Measurements from ENCODE around the gene TH.
"Not testable (repeated sequence)": the region's sequence is repeated elsewhere in the genome, so short reads cannot be mapped to it uniquely, and the experiment has no call there.

The TH gene

DNA sequence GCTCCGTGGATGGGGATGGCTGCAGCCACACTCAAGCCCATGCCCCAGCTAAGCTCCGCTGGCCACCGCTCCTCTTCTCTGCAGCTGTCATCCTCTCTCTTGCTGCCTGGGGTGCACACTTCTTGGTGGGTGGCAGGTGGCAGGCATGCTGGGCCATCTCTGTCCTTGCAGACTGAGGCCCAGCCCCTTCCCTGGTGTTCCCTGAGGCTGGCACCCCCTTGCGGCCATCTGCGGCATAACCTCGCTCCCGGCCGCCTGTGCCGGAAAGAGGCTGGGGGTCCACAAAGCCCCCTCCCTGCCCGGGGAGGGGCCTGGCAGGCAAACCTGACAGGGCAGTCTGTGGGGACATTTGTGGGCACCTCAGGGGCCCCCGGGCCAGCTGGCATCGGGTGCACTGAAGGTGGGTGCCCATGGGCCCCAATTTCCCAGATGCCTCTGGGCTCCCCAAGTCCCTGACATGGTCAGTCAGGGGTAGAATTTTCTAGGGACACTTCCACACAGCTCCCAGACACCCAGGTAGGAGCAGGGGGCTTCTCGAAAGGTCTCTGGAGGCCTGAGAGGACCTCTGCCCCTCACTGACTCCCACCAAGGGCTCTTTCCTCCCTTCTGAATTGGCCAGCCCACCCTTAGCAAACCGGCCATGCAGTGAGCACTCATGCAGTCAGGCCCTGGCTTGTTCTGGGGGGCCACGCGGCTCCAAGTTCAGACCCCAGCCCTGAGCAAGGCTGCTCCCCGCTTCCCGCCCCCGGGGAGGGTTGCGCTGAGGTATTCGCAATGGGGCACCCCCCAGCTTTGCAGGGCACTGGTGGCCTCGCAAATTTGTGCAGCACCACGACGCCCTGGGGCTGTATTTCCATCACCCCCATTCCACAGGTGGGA is 23.5 kb upstream of the TH start:
- H3K9me3 Mint-ChIP-seq: no peaks in the 10 kb centered on the region
- H3K36me3 Mint-ChIP-seq (ENCODE audit: low read depth): no peaks in the 10 kb centered on the region
- no peak overlapping the region for H3K27ac Mint-ChIP-seq
- intact Hi-C loops (cut with micrococcal nuclease): loop anchor here (5.0 to 10.0 kb wide), 2 partner anchors 207 to 330 kb away; partner anchors contain the start of gene TSSC4
- H3K4me3 Mint-ChIP-seq: no peak overlapping the region
- peaks cover 25% of the 10 kb centered on the region for H3K27me3 Mint-ChIP-seq
- H3K4me1 Mint-ChIP-seq (ENCODE audit: low read depth): peaks cover 13% of the 10 kb centered on the region

- not testable (repeated sequence) for H3K9me3 Mint-ChIP-seq, H3K4me3 Mint-ChIP-seq
- intact Hi-C loops (cut with micrococcal nuclease): loop anchor here (5.0 to 10.0 kb wide), 2 partner anchors 208 to 331 kb away; partner anchors contain the start of gene TSSC4
Observed at GRCh38 chr11:2193888-2194595, 22.4 kb upstream of the TH start.

DNA sequence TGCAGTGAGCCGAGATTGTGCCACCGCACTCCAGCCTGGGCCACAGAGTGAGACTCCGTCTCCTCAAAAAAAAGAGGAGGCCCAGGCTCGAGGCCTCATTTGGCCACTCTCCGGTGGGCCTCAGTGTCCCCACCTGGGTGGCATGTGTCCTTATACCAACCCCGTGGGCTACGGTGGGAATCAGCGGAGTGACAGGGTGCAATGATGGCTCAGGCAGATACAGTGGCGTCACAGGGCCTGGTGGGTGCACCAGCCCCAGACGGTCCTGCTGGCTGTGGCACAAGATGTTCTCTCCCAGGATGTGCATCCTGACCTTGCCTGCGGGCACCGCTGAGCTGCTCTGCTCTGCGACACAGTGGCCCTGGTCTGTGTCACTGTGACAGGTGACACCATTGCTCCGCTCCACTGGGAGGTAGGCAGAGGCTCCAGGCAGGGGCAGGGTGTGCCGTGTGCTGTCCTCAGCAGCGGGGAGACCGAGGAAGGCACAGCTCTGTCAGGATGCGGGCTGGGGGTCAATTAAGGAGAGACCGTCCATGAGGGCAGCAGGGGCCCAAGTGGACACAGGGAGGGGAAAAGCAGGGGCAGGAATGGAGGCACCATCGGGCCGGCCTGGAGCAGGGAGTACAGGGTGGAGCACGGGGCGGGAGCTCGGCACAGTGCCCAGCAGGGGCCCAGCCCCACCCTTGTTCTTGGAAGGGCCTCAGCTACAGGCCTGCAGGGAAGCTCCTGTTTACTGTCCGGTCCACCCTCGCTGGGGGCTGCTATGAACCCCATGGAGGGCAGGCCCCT is 21.7 kb upstream of the TH start:
- Mint-ChIP-seq H3K36me3 (ENCODE audit: low read depth) (no peaks in the 10 kb centered on the region), H3K27ac (no peak overlapping the region), H3K27me3 (peaks cover 33% of the 10 kb centered on the region), H3K4me3 (no peak overlapping the region), H3K4me1 (ENCODE audit: low read depth) (peaks cover 13% of the 10 kb centered on the region), H3K9me3 (no peaks in the 10 kb centered on the region)
- intact Hi-C loops (cut with micrococcal nuclease): loop anchor here (5.0 to 10.0 kb wide), 2 partner anchors 209 to 332 kb away; partner anchors contain the start of gene TSSC4

More at GRCh38 chr11:2193888-2194595, 22.4 kb upstream of the TH start:
- H3K36me3 Mint-ChIP-seq (ENCODE audit: low read depth); H3K27ac Mint-ChIP-seq: not testable (repeated sequence)
- H3K27me3 Mint-ChIP-seq: peaks cover 29% of the 10 kb centered on the region
- H3K4me1 Mint-ChIP-seq (ENCODE audit: low read depth): peaks cover 13% of the 10 kb centered on the region

GRCh38 chr11:2192435-2192834 is 20.8 kb upstream of the TH start:
- Mint-ChIP-seq H3K36me3 (ENCODE audit: low read depth) (no peaks in the 10 kb centered on the region), H3K4me3 (no peak overlapping the region), H3K4me1 (ENCODE audit: low read depth) (peaks cover 13% of the 10 kb centered on the region), H3K9me3 (no peaks in the 10 kb centered on the region), H3K27ac (no peak overlapping the region), H3K27me3 (peaks cover 29% of the 10 kb centered on the region)
- intact Hi-C loops (cut with micrococcal nuclease): loop anchor here (5.0 to 10.0 kb wide), 2 partner anchors 210 to 332 kb away; partner anchors contain the start of gene TSSC4

GRCh38 chr11:2191883-2192282 is 20.3 kb upstream of the TH start:
- Mint-ChIP-seq H3K4me1 (ENCODE audit: low read depth) (peaks cover 8% of the 10 kb centered on the region), H3K27ac (no peak overlapping the region), H3K36me3 (ENCODE audit: low read depth) (no peaks in the 10 kb centered on the region), H3K27me3 (peaks cover 25% of the 10 kb centered on the region), H3K4me3 (no peak overlapping the region), H3K9me3 (no peaks in the 10 kb centered on the region)
- intact Hi-C loops (cut with micrococcal nuclease): loop anchor here (5.0 to 10.0 kb wide), 2 partner anchors 210 to 333 kb away; partner anchors contain the start of gene TSSC4

GRCh38 chr11:2190657-2191471 is 19.2 kb upstream of the TH start:
- no peaks in the 10 kb centered on the region for H3K36me3 Mint-ChIP-seq (ENCODE audit: low read depth)
- H3K9me3 Mint-ChIP-seq: no peaks in the 10 kb centered on the region
- intact Hi-C loops (cut with micrococcal nuclease): loop anchor here (5.0 to 10.0 kb wide), 2 partner anchors 211 to 334 kb away; partner anchors contain the start of gene TSSC4
- H3K4me3 Mint-ChIP-seq: no peak overlapping the region
- H3K27ac Mint-ChIP-seq: peak overlapping the region; percentile 41
- H3K27me3 Mint-ChIP-seq: peaks cover 15% of the 10 kb centered on the region
- peaks cover 6% of the 10 kb centered on the region for H3K4me1 Mint-ChIP-seq (ENCODE audit: low read depth)

GRCh38 chr11:2189938-2190656 is 18.5 kb upstream of the TH start:
- no peak overlapping the region for H3K4me3 Mint-ChIP-seq

GRCh38 chr11:2188745-2189144 is 17.1 kb upstream of the TH start:
- no peak overlapping the region for H3K4me3 Mint-ChIP-seq
- no peaks in the 10 kb centered on the region for H3K36me3 Mint-ChIP-seq (ENCODE audit: low read depth)
- peaks cover 25% of the 10 kb centered on the region for H3K27me3 Mint-ChIP-seq
- H3K9me3 Mint-ChIP-seq: no peaks in the 10 kb centered on the region
- no peak overlapping the region for H3K27ac Mint-ChIP-seq
- intact Hi-C loops (cut with micrococcal nuclease): no loop called here
- peaks cover 6% of the 10 kb centered on the region for H3K4me1 Mint-ChIP-seq (ENCODE audit: low read depth)

More at GRCh38 chr11:2189938-2190656, 18.5 kb upstream of the TH start:
- Mint-ChIP-seq H3K27ac (no peak overlapping the region), H3K27me3 (peaks cover 19% of the 10 kb centered on the region), H3K36me3 (ENCODE audit: low read depth) (no peaks in the 10 kb centered on the region), H3K9me3 (no peaks in the 10 kb centered on the region), H3K4me1 (ENCODE audit: low read depth) (peaks cover 6% of the 10 kb centered on the region)
- intact Hi-C loops (cut with micrococcal nuclease): loop anchor here (5.0 to 10.0 kb wide), 2 partner anchors 212 to 335 kb away; partner anchors contain the start of gene TSSC4

GRCh38 chr11:2187280-2187707 is 15.7 kb upstream of the TH start:
- Mint-ChIP-seq H3K4me1 (ENCODE audit: low read depth) (peaks cover 6% of the 10 kb centered on the region), H3K36me3 (ENCODE audit: low read depth) (no peaks in the 10 kb centered on the region), H3K9me3 (no peaks in the 10 kb centered on the region), H3K4me3 (no peak overlapping the region), H3K27ac (no peak overlapping the region), H3K27me3 (peaks cover 27% of the 10 kb centered on the region)
- intact Hi-C loops (cut with micrococcal nuclease): loop anchor here (2.0 kb wide), 1 partner anchor 234 kb away; no protein-coding TSS in a partner anchor

DNA sequence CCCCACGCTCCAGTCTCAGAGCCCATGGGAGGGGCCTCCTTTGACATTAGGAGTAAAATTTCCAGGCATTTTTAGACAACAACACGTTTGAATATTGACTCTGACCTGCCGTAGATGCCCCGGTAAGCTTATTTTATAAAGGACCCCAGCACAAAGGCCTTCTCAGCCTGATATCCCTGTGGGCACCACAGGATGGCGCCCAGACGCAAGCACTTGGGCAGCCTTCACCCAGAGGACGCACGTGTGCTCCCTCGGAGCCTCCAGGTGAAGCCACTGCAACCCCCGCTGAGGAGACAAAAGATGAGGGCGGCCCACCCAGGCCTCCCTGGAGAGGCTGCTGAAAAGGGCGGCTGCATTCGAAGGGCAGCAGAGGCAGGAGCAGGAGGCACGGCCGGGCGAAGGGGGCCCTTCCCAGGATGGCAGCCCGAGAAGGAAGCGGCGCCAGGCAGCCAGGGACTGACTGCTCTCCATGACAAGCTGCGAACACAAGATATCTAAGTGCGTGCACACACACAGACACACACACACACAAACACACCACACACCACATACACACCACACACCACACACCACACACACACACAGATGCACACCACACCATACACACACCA is 15.2 kb upstream of the TH start:
- Mint-ChIP-seq H3K27ac (no peak overlapping the region), H3K27me3 (peaks cover 27% of the 10 kb centered on the region), H3K9me3 (no peaks in the 10 kb centered on the region), H3K36me3 (ENCODE audit: low read depth) (no peaks in the 10 kb centered on the region), H3K4me3 (no peak overlapping the region), H3K4me1 (ENCODE audit: low read depth) (peaks cover 6% of the 10 kb centered on the region)
- intact Hi-C loops (cut with micrococcal nuclease): loop anchor here (2.0 kb wide), 1 partner anchor 234 kb away; no protein-coding TSS in a partner anchor

DNA sequence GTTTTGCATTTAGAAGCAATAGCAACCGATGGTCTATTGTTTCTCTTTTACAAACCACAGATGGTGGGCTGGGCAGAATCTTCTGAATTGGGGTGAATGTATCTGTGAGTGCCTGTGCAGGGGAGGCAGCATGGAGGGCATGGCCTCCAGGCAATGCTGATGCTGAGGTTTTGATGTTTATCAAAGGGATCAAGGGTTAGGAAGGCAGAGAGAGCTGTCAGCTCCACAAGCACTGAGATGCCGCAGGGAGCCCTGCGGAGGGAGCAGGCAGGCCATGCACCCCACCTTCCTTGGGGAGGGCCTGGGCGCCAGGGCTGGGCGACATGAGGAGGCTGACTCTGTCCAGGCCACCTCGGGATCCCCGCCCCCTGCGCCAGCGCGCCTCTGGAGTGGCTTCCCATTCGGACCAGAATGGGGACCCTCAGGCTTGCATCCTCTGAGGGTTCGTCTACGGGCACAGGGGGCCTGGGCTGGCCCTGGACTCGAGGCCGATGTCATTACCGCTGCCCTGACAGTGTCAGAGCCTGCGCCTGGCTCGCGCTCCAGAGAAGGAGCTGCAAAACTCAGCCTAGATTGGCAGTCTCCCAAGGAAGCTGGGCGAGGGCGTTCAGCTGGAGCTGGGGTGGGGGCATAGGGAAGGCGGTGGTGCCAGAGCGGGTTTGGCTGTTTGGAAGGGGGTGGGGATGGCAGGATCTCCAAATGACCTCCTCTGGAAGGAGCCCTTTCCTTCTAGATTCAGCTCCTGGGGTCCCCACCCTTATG is 13.9 kb upstream of the TH start:
- no peak overlapping the region for H3K27ac Mint-ChIP-seq
- H3K27me3 Mint-ChIP-seq: peaks cover 26% of the 10 kb centered on the region
- no peak overlapping the region for H3K4me3 Mint-ChIP-seq
- H3K9me3 Mint-ChIP-seq: no peaks in the 10 kb centered on the region
- H3K36me3 Mint-ChIP-seq (ENCODE audit: low read depth): no peaks in the 10 kb centered on the region
- intact Hi-C loops (cut with micrococcal nuclease): loop anchor here (2.0 kb wide), 1 partner anchor 235 kb away; no protein-coding TSS in a partner anchor
- H3K4me1 Mint-ChIP-seq (ENCODE audit: low read depth): no peaks in the 10 kb centered on the region

Measured in dendritic cell treated with granulocyte-macrophage colony-stimulating factor and Interleukin-4, amounts not matched to agents 40 ng/mL and 50 ng/mL, for 4 days (primary cell).